DMS153 treated with DMSO at 0.1 percent for 48 hours (cell line): ENCODE measurements around the gene KCTD15.
"Not testable (repeated sequence)": the region's sequence is repeated elsewhere in the genome, so short reads cannot be mapped to it uniquely, and the experiment has no call there.

Source experiments
- DNase-seq: peaks from one replicate; lab custom pipeline; 2025; ENCODE audit not compliant: unreplicated experiment; lab: John Stamatoyannopoulos, UW

KCTD15 gene

GRCh38 chr19:33813391-33814101, 16.9 kb downstream of the KCTD15 start:
- DNase-seq = no peak

GRCh38 chr19:33814181-33815165, 17.8 kb downstream of the KCTD15 start:
- no peak for DNase-seq

GRCh38 chr19:33815380-33816340, 19.0 kb downstream of the KCTD15 start:
- no peak for DNase-seq

- no peak for DNase-seq
Measured at GRCh38 chr19:33818411-33818810, 21.7 kb downstream of the KCTD15 start.

- DNase-seq = not testable (repeated sequence)
Measured at GRCh38 chr19:33819078-33819477, 22.4 kb downstream of the KCTD15 start.

GRCh38 chr19:33819506-33819879, 22.8 kb downstream of the KCTD15 start:
- DNase-seq = no peak

- DNase-seq = no peak
Measured at GRCh38 chr19:33819880-33820781, 23.5 kb downstream of the KCTD15 start.

- DNase-seq = no peak
Measured at GRCh38 chr19:33821871-33822270, 25.2 kb downstream of the KCTD15 start.

- DNase-seq = no peak
Measured at GRCh38 chr19:33823341-33823740, 26.7 kb downstream of the KCTD15 start.

- no peak for DNase-seq
Measured at GRCh38 chr19:33825556-33825955, 28.9 kb downstream of the KCTD15 start.

GRCh38 chr19:33826521-33826920, 29.9 kb downstream of the KCTD15 start:
- DNase-seq = no peak

- DNase-seq = no peak
Measured at GRCh38 chr19:33828266-33829075, 31.8 kb downstream of the KCTD15 start.

- DNase-seq = no peak
Measured at GRCh38 chr19:33830264-33830663, 33.6 kb downstream of the KCTD15 start.

GRCh38 chr19:33831825-33832224, 35.2 kb downstream of the KCTD15 start:
- DNase-seq = no peak

GRCh38 chr19:33832633-33833032, 36.0 kb downstream of the KCTD15 start:
- no peak for DNase-seq

GRCh38 chr19:33840382-33840781, 43.7 kb downstream of the KCTD15 start:
- DNase-seq = no peak

GRCh38 chr19:33840783-33841182, 44.1 kb downstream of the KCTD15 start:
- no peak for DNase-seq

GRCh38 chr19:33841685-33842084, 45.0 kb downstream of the KCTD15 start:
- no peak for DNase-seq

GRCh38 chr19:33844478-33844877, 47.8 kb downstream of the KCTD15 start:
- DNase-seq = no peak
